DOHH2 (cell line): ENCODE measurements around the gene NR4A2.

Source experiments
- H3F3A ChIP-seq: fragments of 200-600 bp; sonication (generic), shearing (Covaris generic); 2 replicates; pipeline ENCODE4 v1.6.0; 2016; ENCODE audit warnings: antibody characterized with exemption, mild to moderate bottlenecking; ENCODE audit not compliant: control insufficient read depth, insufficient read depth
- H3K27ac ChIP-seq: fragments of 200-600 bp; sonication (generic); 2 replicates; pipeline ENCODE4 v1.5.1; 2014; ENCODE audit warnings: low read depth, mild to moderate bottlenecking, low read length, moderate library complexity
- H3K27me3 ChIP-seq: fragments of 200-600 bp; sonication (generic); 2 replicates; pipeline ENCODE4 v1.6.1; 2014; ENCODE audit warnings: mild to moderate bottlenecking, low read length, mixed read lengths; ENCODE audit not compliant: control insufficient read depth
- H3K36me3 ChIP-seq: fragments of 200-600 bp; sonication (generic); 2 replicates; pipeline ENCODE4 v1.6.1; 2014; ENCODE audit warnings: mild to moderate bottlenecking, low read length, moderate library complexity, mixed read lengths; ENCODE audit not compliant: control insufficient read depth
- H3K4me1 ChIP-seq: fragments of 200-600 bp; sonication (generic); 2 replicates; pipeline ENCODE4 v1.6.1; 2014; ENCODE audit warnings: mild to moderate bottlenecking, low read length, mixed read lengths; ENCODE audit not compliant: control insufficient read depth
- H3K4me2 ChIP-seq: fragments of 200-600 bp; sonication (generic); 2 replicates; pipeline ENCODE4 v1.6.0; 2014; ENCODE audit warnings: mild to moderate bottlenecking, low read length, moderate library complexity
- H3K4me3 ChIP-seq: fragments of 200-600 bp; sonication (generic); 2 replicates; pipeline ENCODE4 v1.5.1; 2014; ENCODE audit warnings: mild to moderate bottlenecking, low read length, mixed read lengths
- H3K79me2 ChIP-seq: fragments of 200-600 bp; sonication (generic); 2 replicates; pipeline ENCODE4 v1.6.1; 2014; ENCODE audit warnings: mild to moderate bottlenecking, low read length, mixed read lengths; ENCODE audit not compliant: control insufficient read depth
- H3K9me2 ChIP-seq: fragments of 200-600 bp; sonication (generic); replicated peaks from 2 replicates; pipeline ENCODE4 v1.6.1; 2014; ENCODE audit warnings: mild to moderate bottlenecking, low read length, mixed read lengths; ENCODE audit not compliant: control insufficient read depth
- H3K9me3 ChIP-seq: fragments of 200-600 bp; sonication (generic); 2 replicates; pipeline ENCODE4 v1.6.1; 2014; ENCODE audit warnings: antibody characterized with exemption, low read length, mixed read lengths; ENCODE audit not compliant: control insufficient read depth, insufficient read depth
- H4K20me1 ChIP-seq: fragments of 200-600 bp; sonication (generic); 2 replicates; pipeline ENCODE4 v1.6.0; 2014; ENCODE audit warnings: low read depth, mild to moderate bottlenecking, antibody characterized with exemption, low read length, moderate library complexity; ENCODE audit not compliant: control insufficient read depth, insufficient read depth
- EZH2phosphoT487 ChIP-seq: fragments of 200-600 bp; sonication (generic); IDR thresholded peaks from 2 replicates; pipeline ENCODE4 v1.6.1; 2017; ENCODE audit warnings: borderline replicate concordance, mild to moderate bottlenecking, antibody characterized with exemption, low read length, moderate library complexity, mixed read lengths
- TF ChIP-seq, protein P1 (sequence below): fragments of 200-600 bp; sonication (generic); IDR thresholded peaks from one replicate; pipeline ENCODE4 v1.5.1; 2014; ENCODE audit warnings: antibody characterized with exemption, mild to moderate bottlenecking, low read depth, low read length; ENCODE audit not compliant: poor library complexity, severe bottlenecking

The NR4A2 gene

DNA sequence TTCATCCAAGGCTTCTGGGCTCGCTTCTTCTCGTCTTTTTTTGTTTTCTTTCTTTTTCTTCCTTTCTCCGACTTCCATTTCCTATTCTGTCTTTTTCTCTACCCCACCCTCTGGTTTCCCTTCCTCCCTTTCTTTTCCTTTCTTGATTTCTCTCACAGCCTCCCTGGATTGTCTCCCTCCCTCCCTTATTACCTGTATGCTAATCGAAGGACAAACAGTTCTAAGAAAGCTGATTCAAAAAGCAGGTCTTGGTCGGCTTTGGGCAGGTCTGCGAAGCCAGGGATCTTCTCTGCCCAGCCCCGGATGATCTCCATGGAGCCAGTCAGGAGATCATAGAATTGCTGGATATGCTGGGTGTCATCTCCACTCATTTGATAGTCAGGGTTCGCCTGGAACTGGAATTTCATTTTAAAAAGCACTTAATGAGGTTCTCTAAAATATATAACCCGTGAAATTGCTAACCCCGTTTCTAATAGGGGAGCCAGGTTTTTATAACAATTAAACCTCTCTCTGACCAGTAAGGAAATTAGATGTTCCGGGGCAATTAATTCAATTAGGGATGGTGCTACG lies 5.9 kb downstream of the NR4A2 start:
- Histone ChIP-seq H4K20me1 (no peaks in the 10 kb centered on the region), H3K9me2 (no peaks in the 10 kb centered on the region), H3K4me3 (no peak overlapping the region), H3K27me3 (peaks cover 28% of the 10 kb centered on the region), H3K9me3 (no peaks in the 10 kb centered on the region; the same call in 1 of the 2 replicates), H3K4me1 (no peaks in the 10 kb centered on the region), H3K79me2 (no peaks in the 10 kb centered on the region), H3K36me3 (no peaks in the 10 kb centered on the region), H3K27ac (no peak overlapping the region), H3K4me2 (no peak overlapping the region), H3F3A (no peaks in the 10 kb centered on the region)
- TF ChIP-seq EZH2phosphoT487 = no peak
- TF ChIP-seq, protein P1, sequence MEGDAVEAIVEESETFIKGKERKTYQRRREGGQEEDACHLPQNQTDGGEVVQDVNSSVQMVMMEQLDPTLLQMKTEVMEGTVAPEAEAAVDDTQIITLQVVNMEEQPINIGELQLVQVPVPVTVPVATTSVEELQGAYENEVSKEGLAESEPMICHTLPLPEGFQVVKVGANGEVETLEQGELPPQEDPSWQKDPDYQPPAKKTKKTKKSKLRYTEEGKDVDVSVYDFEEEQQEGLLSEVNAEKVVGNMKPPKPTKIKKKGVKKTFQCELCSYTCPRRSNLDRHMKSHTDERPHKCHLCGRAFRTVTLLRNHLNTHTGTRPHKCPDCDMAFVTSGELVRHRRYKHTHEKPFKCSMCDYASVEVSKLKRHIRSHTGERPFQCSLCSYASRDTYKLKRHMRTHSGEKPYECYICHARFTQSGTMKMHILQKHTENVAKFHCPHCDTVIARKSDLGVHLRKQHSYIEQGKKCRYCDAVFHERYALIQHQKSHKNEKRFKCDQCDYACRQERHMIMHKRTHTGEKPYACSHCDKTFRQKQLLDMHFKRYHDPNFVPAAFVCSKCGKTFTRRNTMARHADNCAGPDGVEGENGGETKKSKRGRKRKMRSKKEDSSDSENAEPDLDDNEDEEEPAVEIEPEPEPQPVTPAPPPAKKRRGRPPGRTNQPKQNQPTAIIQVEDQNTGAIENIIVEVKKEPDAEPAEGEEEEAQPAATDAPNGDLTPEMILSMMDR = no peak

DNA sequence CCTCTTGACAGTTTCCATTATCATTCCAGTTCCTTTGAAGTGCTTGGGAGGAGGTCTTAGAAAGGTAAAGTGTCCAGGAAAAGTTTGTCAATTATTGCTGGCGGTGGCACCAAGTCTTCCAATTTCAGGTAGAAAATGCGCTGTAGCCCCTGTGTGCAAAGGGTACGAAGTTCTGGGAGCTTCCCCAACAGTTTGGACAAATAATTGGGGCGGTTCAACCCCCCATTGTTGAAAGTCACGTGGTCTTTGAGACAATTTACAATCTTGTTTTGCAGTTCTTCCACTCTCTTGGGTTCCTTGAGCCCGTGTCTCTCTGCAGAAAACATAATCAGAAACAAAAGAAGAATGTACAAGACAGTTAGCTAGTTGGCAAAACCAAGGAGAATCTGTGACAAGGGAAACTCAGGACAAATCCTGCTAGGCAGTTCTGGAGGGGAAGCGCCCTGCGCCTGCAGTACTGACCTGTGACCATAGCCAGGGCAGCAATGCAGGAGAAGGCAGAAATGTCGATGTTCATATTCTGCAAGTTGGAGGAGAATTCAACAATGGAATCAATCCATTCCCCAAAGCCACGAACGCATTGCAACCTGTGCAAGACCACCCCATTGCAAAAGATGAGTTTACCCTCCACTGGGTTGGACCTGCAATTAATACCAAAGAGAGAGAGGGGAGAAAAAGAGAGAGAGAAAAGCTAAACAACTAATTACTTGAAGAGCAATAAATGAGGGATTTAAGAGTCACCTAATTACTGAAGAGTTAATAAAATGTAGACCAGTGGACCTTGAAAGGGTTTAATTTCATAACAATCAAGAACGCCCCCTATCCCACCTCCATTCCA lies 6.6 kb downstream of the NR4A2 start:
- no peak overlapping the region for H3K4me2 ChIP-seq
- no peak overlapping the region for H3K4me3 ChIP-seq
- TF ChIP-seq EZH2phosphoT487 = no peak
- TF ChIP-seq, protein P1 = no peak
- H4K20me1 ChIP-seq = no peaks in the 10 kb centered on the region
- no peaks in the 10 kb centered on the region for H3K4me1 ChIP-seq
- no peaks in the 10 kb centered on the region for H3K9me2 ChIP-seq
- peaks cover 21% of the 10 kb centered on the region for H3K27me3 ChIP-seq
- H3K9me3 ChIP-seq = no peaks in the 10 kb centered on the region; the same call in 1 of the 2 replicates
- H3K36me3 ChIP-seq = no peaks in the 10 kb centered on the region
- H3F3A ChIP-seq = no peaks in the 10 kb centered on the region
- no peak overlapping the region for H3K27ac ChIP-seq
- H3K79me2 ChIP-seq = no peaks in the 10 kb centered on the region

DNA sequence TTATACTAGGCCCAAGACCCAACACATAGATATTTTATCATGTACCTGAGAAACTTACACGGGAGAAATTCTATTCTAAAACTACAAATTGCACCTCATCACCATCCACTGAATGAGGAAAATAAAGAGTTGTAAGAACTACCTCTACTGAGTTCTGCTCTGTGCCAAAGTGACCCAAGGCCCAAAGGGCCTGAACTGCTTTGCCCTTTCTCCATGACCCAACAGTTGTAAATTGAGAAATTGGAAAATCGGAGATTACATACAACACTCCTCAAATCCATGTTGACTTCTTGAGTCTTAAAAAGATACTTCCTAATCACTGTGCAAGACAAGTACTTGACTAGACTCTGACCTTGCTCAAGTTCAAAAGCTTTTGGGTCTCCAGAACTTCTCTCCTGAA lies 8.8 kb downstream of the NR4A2 start:
- no peaks in the 10 kb centered on the region for H3K9me2 ChIP-seq
- TF ChIP-seq, protein P1 = no peak
- TF ChIP-seq EZH2phosphoT487 = no peak
- peaks cover 8% of the 10 kb centered on the region for H3K27me3 ChIP-seq

More for the DNA sequence above, 8.8 kb downstream of the NR4A2 start:
- Histone ChIP-seq H3F3A (no peaks in the 10 kb centered on the region), H4K20me1 (no peaks in the 10 kb centered on the region), H3K4me1 (no peaks in the 10 kb centered on the region), H3K9me3 (no peaks in the 10 kb centered on the region; the same call in 1 of the 2 replicates), H3K27ac (no peak overlapping the region), H3K4me3 (no peak overlapping the region), H3K4me2 (no peak overlapping the region), H3K79me2 (no peaks in the 10 kb centered on the region), H3K36me3 (no peaks in the 10 kb centered on the region)
